ENCODE results near the gene CYB5A. TPM values are rescaled to one million over a fixed set of nuclear protein-coding genes. Genes with fewer than 3 reads are reported as not detected.
"Not testable (repeated sequence)": the region's sequence is repeated elsewhere in the genome, so short reads cannot be mapped to it uniquely, and the experiment has no call there.

CYB5A gene
- total RNA-seq, 1 donor from 2014 or later = 84.1 TPM

DNA sequence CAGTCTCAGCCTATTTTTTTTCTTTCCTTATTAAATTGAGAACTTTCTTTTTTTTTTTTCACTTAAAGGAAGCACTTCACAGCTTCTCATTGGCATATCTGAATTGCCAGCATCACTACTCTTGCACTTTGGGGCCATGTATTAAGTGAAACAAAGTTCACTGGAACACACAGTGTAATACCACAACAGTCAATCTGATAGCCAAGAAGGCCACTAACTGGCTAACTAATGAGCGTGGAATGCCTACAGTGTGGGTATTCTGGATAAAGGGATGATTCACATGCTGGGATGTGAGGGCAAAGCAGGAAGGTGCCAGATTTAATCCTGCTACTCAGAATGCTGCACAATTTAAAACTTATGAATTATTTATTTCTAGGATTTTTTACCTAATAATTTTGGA is 12.2 kb upstream of the CYB5A start:
- H3K36me3 ChIP-seq (ENCODE audit: control insufficient read depth, insufficient read depth, low read length) = no peaks in the 10 kb centered on the region
- no peak overlapping the region for H3K4me3 ChIP-seq (ENCODE audit: low read depth, low read length)
- DNase-seq (ENCODE audit: low read depth) = peak; percentile 43
- H3K27me3 ChIP-seq (ENCODE audit: control insufficient read depth, insufficient read depth, low read length) = no peaks in the 10 kb centered on the region
- TF ChIP-seq, protein P1, sequence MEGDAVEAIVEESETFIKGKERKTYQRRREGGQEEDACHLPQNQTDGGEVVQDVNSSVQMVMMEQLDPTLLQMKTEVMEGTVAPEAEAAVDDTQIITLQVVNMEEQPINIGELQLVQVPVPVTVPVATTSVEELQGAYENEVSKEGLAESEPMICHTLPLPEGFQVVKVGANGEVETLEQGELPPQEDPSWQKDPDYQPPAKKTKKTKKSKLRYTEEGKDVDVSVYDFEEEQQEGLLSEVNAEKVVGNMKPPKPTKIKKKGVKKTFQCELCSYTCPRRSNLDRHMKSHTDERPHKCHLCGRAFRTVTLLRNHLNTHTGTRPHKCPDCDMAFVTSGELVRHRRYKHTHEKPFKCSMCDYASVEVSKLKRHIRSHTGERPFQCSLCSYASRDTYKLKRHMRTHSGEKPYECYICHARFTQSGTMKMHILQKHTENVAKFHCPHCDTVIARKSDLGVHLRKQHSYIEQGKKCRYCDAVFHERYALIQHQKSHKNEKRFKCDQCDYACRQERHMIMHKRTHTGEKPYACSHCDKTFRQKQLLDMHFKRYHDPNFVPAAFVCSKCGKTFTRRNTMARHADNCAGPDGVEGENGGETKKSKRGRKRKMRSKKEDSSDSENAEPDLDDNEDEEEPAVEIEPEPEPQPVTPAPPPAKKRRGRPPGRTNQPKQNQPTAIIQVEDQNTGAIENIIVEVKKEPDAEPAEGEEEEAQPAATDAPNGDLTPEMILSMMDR (IDR thresholded peaks at IDR 0.05; ENCODE audit: insufficient read depth, low read length, poor library complexity, severe bottlenecking) = no peak

DNA sequence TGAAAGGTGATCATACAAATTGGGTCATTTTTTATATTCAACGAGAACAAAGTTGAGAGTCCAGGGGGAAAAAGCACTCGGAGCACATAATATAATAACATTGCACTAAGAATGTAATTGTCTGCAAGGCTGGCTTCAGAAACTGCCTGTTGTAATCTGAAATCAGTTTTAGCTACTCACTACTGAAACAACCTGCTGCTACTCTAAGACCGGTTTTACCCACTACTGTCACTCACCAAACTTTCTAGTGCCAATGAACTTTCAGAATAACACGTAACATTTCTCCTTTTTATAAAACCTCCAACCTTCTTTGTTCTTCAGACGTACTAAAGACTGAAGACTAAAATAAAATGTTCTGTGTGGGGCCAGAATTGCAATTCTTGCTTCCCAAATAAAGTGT is 11.5 kb upstream of the CYB5A start:
- Histone ChIP-seq H3K4me3 (ENCODE audit: low read depth, low read length) (no peak overlapping the region), H3K36me3 (ENCODE audit: control insufficient read depth, insufficient read depth, low read length) (no peaks in the 10 kb centered on the region), H3K27me3 (ENCODE audit: control insufficient read depth, insufficient read depth, low read length) (no peaks in the 10 kb centered on the region)
- TF ChIP-seq, protein P1 (IDR thresholded peaks at IDR 0.05; ENCODE audit: insufficient read depth, low read length, poor library complexity, severe bottlenecking) = no peak
- no peak for DNase-seq (ENCODE audit: low read depth)

DNA sequence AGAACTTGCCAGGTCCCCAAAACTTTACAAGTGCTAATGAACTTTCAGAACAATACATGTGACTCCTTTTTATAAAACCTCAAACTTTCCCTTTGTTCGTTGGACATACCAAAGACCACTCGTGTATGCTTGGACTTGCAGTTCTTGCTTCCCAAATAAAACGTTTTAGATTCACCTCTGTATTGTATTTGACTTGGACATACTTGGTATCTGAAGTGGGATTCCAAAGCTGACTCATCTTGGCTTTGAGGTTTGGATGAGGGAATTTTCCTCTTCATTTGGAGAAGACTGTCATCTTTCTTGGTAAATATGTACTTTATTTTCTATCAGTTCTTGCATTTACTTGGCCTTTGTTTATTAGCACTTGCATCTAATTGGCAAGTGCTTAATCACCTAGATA is 8.0 kb upstream of the CYB5A start:
- Histone ChIP-seq H3K36me3 (ENCODE audit: control insufficient read depth, insufficient read depth, low read length) (no peaks in the 10 kb centered on the region), H3K27me3 (ENCODE audit: control insufficient read depth, insufficient read depth, low read length) (no peaks in the 10 kb centered on the region), H3K4me3 (ENCODE audit: low read depth, low read length) (no peak overlapping the region)
- no peak for DNase-seq (ENCODE audit: low read depth)
- TF ChIP-seq, protein P1 (IDR thresholded peaks at IDR 0.05; ENCODE audit: insufficient read depth, low read length, poor library complexity, severe bottlenecking) = no peak

DNA sequence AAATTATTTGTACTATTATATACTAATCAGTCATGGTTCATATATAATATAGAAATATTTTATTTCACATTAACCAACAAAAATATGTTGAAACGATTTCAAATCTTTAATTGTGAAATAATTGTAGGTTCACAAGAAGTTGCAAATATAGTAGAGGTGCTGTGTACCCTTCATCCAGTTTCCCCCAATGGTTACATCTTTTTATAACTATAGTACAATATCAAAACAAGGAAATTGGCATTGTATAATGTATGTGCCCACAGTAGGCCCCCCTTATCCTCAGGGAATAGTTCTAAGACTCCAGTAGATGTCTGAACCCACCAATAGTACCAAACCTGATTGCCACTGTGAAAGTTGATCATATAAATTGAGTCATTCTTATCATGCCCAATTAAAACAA is 7.4 kb upstream of the CYB5A start:
- no peak for DNase-seq (ENCODE audit: low read depth)
- Histone ChIP-seq H3K27me3 (ENCODE audit: control insufficient read depth, insufficient read depth, low read length) (no peaks in the 10 kb centered on the region), H3K4me3 (ENCODE audit: low read depth, low read length) (no peak overlapping the region), H3K36me3 (ENCODE audit: control insufficient read depth, insufficient read depth, low read length) (no peaks in the 10 kb centered on the region)
- TF ChIP-seq, protein P1 (IDR thresholded peaks at IDR 0.05; ENCODE audit: insufficient read depth, low read length, poor library complexity, severe bottlenecking) = no peak

DNA sequence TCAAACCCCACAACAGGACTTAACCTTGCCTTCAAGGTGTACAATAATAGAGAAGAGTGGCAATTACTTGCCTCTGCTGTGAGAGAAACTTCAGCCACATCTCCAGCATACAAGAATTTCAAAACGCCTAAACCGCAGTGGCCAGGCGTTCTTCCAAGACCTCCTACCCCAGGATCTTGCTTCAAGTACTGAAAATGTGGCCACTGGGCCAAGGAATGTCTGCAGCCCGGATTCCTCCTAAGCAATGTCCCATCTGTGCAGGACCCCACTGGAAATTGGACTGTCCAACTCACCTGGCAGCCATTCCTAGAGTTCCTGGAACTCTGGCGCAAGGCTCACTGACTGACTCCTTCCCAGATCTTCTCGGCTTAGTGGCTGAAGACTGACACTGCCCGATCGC is 2.8 kb upstream of the CYB5A start:
- no peak overlapping the region for H3K4me3 ChIP-seq (ENCODE audit: low read depth, low read length)
- H3K36me3 ChIP-seq (ENCODE audit: control insufficient read depth, insufficient read depth, low read length) = no peaks in the 10 kb centered on the region
- no peak for DNase-seq (ENCODE audit: low read depth)
- H3K27me3 ChIP-seq (ENCODE audit: control insufficient read depth, insufficient read depth, low read length) = no peaks in the 10 kb centered on the region
- TF ChIP-seq, protein P1 (IDR thresholded peaks at IDR 0.05; ENCODE audit: insufficient read depth, low read length, poor library complexity, severe bottlenecking) = no peak

DNA sequence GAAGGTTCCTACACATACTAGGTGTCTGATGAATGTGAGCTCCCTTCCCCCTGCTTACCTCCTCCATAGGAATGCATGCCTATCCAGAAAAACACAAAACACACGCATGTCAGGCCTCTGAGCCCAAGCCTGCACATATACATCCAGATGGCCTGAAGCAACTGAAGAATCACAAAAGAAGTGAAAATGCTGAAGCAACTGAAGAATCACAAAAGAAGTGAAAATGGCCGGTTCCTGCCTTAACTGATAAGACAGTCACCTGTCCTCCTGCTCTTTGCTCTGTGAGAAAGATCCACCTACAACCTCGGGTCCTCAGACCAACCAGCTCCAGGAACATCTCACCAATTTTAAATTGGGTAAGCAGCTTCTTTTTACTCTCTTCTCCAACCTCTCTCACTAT is 1.2 kb upstream of the CYB5A start:
- not testable (repeated sequence) for H3K4me3 ChIP-seq (ENCODE audit: low read depth, low read length); H3K27me3 ChIP-seq (ENCODE audit: control insufficient read depth, insufficient read depth, low read length); H3K36me3 ChIP-seq (ENCODE audit: control insufficient read depth, insufficient read depth, low read length); DNase-seq (ENCODE audit: low read depth)

Measured in kidney epithelial cell (primary cell).